Measurements from ENCODE around the gene EME1.

The EME1 gene

GRCh38 chr17:50389534-50389933, 16.5 kb downstream of the EME1 start:
- TF ChIP-seq, protein P1, sequence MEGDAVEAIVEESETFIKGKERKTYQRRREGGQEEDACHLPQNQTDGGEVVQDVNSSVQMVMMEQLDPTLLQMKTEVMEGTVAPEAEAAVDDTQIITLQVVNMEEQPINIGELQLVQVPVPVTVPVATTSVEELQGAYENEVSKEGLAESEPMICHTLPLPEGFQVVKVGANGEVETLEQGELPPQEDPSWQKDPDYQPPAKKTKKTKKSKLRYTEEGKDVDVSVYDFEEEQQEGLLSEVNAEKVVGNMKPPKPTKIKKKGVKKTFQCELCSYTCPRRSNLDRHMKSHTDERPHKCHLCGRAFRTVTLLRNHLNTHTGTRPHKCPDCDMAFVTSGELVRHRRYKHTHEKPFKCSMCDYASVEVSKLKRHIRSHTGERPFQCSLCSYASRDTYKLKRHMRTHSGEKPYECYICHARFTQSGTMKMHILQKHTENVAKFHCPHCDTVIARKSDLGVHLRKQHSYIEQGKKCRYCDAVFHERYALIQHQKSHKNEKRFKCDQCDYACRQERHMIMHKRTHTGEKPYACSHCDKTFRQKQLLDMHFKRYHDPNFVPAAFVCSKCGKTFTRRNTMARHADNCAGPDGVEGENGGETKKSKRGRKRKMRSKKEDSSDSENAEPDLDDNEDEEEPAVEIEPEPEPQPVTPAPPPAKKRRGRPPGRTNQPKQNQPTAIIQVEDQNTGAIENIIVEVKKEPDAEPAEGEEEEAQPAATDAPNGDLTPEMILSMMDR (IDR thresholded peaks at IDR 0.05; ENCODE audit: low read depth, low read length, missing control alignments), result no peak
- no peak for DNase-seq (ENCODE audit: extremely low read depth, low read depth)
- H3K4me3 ChIP-seq (replicated peaks; ENCODE audit: low read depth, low read length), result no peak overlapping the region

- H3K4me3 ChIP-seq (replicated peaks; ENCODE audit: low read depth, low read length), result no peak overlapping the region
- DNase-seq (ENCODE audit: extremely low read depth, low read depth), result no peak
- TF ChIP-seq, protein P1 (IDR thresholded peaks at IDR 0.05; ENCODE audit: low read depth, low read length, missing control alignments), result no peak
Measured at GRCh38 chr17:50392621-50393020, 19.6 kb downstream of the EME1 start.

GRCh38 chr17:50393700-50394099, 20.7 kb downstream of the EME1 start:
- no peak overlapping the region for H3K4me3 ChIP-seq (replicated peaks; ENCODE audit: low read depth, low read length)
- DNase-seq (ENCODE audit: extremely low read depth, low read depth), result no peak
- TF ChIP-seq, protein P1 (IDR thresholded peaks at IDR 0.05; ENCODE audit: low read depth, low read length, missing control alignments), result no peak

DNA sequence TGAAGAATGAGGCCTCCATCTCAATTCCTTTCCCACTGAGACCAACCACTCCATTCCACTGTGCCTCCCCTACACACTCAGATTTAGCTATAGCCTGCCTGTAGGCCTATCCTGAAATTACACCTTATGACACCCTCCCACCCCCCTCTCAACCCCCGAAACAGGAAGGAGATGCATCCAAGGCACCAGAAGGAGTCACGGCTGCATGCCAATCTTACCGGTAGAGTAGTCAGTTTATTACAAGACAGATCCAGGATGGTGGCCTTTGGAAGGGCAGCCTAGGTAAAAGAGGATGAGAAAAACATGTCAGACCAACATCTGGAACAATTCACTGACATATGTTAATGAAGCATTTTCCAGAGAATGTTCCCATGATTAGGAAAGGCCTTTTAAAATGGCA, 21.7 kb downstream of the EME1 start:
- DNase-seq (ENCODE audit: extremely low read depth, low read depth), result no peak
- H3K4me3 ChIP-seq (replicated peaks; ENCODE audit: low read depth, low read length), result peak overlapping the region; percentile 100
- TF ChIP-seq, protein P1 (IDR thresholded peaks at IDR 0.05; ENCODE audit: low read depth, low read length, missing control alignments), result no peak

GRCh38 chr17:50396261-50397110, 23.5 kb downstream of the EME1 start:
- TF ChIP-seq, protein P1 (IDR thresholded peaks at IDR 0.05; ENCODE audit: low read depth, low read length, missing control alignments), result no peak
- H3K4me3 ChIP-seq (replicated peaks; ENCODE audit: low read depth, low read length), result peak overlapping the region; percentile 100
- no peak for DNase-seq (ENCODE audit: extremely low read depth, low read depth)

GRCh38 chr17:50397111-50397918, 24.3 kb downstream of the EME1 start, which contains the start of gene LRRC59:
TSS of gene LRRC59 (minus strand) at chr17:50397523. CDS start at chr17:50397317, 206 bp downstream.
- TF ChIP-seq, protein P1 (IDR thresholded peaks at IDR 0.05; ENCODE audit: low read depth, low read length, missing control alignments), result peak; percentile 87
- peak; percentile 44 for DNase-seq (ENCODE audit: extremely low read depth, low read depth)
- peak within 1 kb of the TSS; percentile 100 for H3K4me3 ChIP-seq (replicated peaks; ENCODE audit: low read depth, low read length)

All from HFF-Myc (cell line).